Measurements from ENCODE around the gene NDUFA8. TPM values are rescaled to one million over a fixed set of nuclear protein-coding genes. Genes with fewer than 3 reads are reported as not detected.

The NDUFA8 gene
- 10 to 100 TPM; 30.4 to 37.5 (median 30.5) TPM for total RNA-seq

GRCh38 chr9:122159026-122159924 is at the start of gene NDUFA8, which contains the start of gene MORN5:
Gene NDUFA8, minus strand, starts transcription at chr9:122159779. Its CDS starts 102 bp downstream, at chr9:122159677.
Gene MORN5, plus strand, starts transcription at chr9:122159908. Its CDS starts 65 bp downstream, at chr9:122159973.
- H3K27ac ChIP-seq: peak within 1 kb of the TSS; percentile 89
- DNase-seq (ENCODE audit: low spot score in 2 of 2): peak; percentile 95 to 96
- H3K4me1 ChIP-seq: peaks cover 0 to 6% of the 10 kb centered on the region in 2 donors
- H3K9me3 ChIP-seq: peaks cover 0 to 8% of the 10 kb centered on the region in 2 donors
- TF ChIP-seq CTCF (IDR thresholded peaks at IDR 0.05) (peak; percentile 18 to 54 (median 37)), POLR2A (IDR thresholded peaks at IDR 0.05) (no peak), POLR2AphosphoS5 (IDR thresholded peaks at IDR 0.05) (peak in 2 of 3 donors; percentile 64 to 77)
- intact Hi-C loops (cut with DNase I; ENCODE audit: low total_unique reads): no loop called here
- H3K4me3 ChIP-seq: peak within 1 kb of the TSS; percentile 82 to 99 (median 98)
- H3K27me3 ChIP-seq: no peaks in the 10 kb centered on the region
- H3K36me3 ChIP-seq: no peaks in the 10 kb centered on the region

GRCh38 chr9:122207096-122207495 is 47.5 kb upstream of the NDUFA8 start:
- intact Hi-C loops (cut with DNase I; ENCODE audit: low total_unique reads): no loop called here
- TF ChIP-seq POLR2AphosphoS5 (IDR thresholded peaks at IDR 0.05) (no peak), POLR2A (IDR thresholded peaks at IDR 0.05) (no peak), CTCF (IDR thresholded peaks at IDR 0.05) (no peak)

GRCh38 chr9:122206118-122207046 is 46.8 kb upstream of the NDUFA8 start:
- intact Hi-C loops (cut with DNase I; ENCODE audit: low total_unique reads): no loop called here
- TF ChIP-seq CTCF (IDR thresholded peaks at IDR 0.05) (no peak), POLR2AphosphoS5 (IDR thresholded peaks at IDR 0.05) (no peak), POLR2A (IDR thresholded peaks at IDR 0.05) (no peak)

More at GRCh38 chr9:122207096-122207495, 47.5 kb upstream of the NDUFA8 start:
- Histone ChIP-seq H3K4me3 (no peak overlapping the region), H3K9me3 (no peaks in the 10 kb centered on the region), H3K4me1 (no peaks in the 10 kb centered on the region), H3K27me3 (peaks cover 0 to 6% of the 10 kb centered on the region in 2 donors), H3K27ac (no peak overlapping the region), H3K36me3 (no peaks in the 10 kb centered on the region)
- DNase-seq (ENCODE audit: low spot score in 2 of 2): no peak

GRCh38 chr9:122205176-122205575 is 45.6 kb upstream of the NDUFA8 start:
- TF ChIP-seq POLR2A (IDR thresholded peaks at IDR 0.05) (no peak), POLR2AphosphoS5 (IDR thresholded peaks at IDR 0.05) (no peak), CTCF (IDR thresholded peaks at IDR 0.05) (no peak)
- no peaks in the 10 kb centered on the region for H3K27me3 ChIP-seq
- no peaks in the 10 kb centered on the region for H3K4me1 ChIP-seq
- DNase-seq (ENCODE audit: low spot score in 2 of 2): no peak
- no peaks in the 10 kb centered on the region for H3K36me3 ChIP-seq
- intact Hi-C loops (cut with DNase I; ENCODE audit: low total_unique reads): no loop called here
- no peak overlapping the region for H3K27ac ChIP-seq
- H3K9me3 ChIP-seq: no peaks in the 10 kb centered on the region
- H3K4me3 ChIP-seq: no peak overlapping the region

More at GRCh38 chr9:122206118-122207046, 46.8 kb upstream of the NDUFA8 start:
- no peaks in the 10 kb centered on the region for H3K9me3 ChIP-seq
- peak in 1 of 2 donors; percentile 35 for DNase-seq (ENCODE audit: low spot score in 2 of 2)
- no peaks in the 10 kb centered on the region for H3K4me1 ChIP-seq
- no peaks in the 10 kb centered on the region for H3K27me3 ChIP-seq
- no peak overlapping the region for H3K27ac ChIP-seq
- no peaks in the 10 kb centered on the region for H3K36me3 ChIP-seq
- no peak overlapping the region for H3K4me3 ChIP-seq
